T-helper 2 cell treated with Interferon-gamma antibody and Interleukin-4, amounts not matched to agents 100 ng/mL and 5 ng/mL, for 36 hours (primary cell): ENCODE measurements around the gene HPS1. TPM values are rescaled to one million over a fixed set of nuclear protein-coding genes. Genes with fewer than 3 reads are reported as not detected.

Experiments
- intact Hi-C: fragments of 100-400 bp; cut with micrococcal nuclease; formaldehyde crosslinking; loops from one replicate; pipeline ENCODE4 v1.15.1; 2023
- total RNA-seq: library from RNA; stranded (reverse); gene quantifications from 2 replicates; pipeline ENCODE4 v1.2.3, GENCODE V29; 2022

Gene HPS1
- total RNA-seq, 1 donor from 2014 or later: 81.6 TPM

DNA sequence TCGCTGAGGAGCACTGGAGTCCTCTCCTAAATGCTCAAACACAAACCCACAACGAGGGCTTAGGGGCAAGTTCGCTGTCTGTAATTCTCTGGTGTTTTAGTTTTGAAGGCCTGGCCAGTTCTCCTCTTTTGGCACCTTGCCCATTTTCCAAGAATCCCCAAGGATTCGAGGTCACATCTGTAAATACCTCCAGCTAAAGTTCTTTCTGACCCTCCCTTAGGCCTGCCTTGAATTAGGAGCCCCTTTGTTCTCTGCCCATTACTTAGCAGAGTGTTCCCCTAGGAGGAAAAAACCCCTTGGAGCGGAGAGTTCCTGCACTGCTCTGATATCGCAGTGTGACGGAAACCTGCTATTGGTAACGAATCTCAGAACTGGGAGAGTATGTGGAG, 31.0 kb downstream of the HPS1 start:
- intact Hi-C loops: no loop called here

- intact Hi-C loops: no loop called here
Observed at GRCh38 chr10:98414932-98415730, 31.6 kb downstream of the HPS1 start, which contains the start of gene PYROXD2. TSS of gene PYROXD2 (minus strand) at chr10:98415182. CDS start at chr10:98415135, 47 bp downstream.

DNA sequence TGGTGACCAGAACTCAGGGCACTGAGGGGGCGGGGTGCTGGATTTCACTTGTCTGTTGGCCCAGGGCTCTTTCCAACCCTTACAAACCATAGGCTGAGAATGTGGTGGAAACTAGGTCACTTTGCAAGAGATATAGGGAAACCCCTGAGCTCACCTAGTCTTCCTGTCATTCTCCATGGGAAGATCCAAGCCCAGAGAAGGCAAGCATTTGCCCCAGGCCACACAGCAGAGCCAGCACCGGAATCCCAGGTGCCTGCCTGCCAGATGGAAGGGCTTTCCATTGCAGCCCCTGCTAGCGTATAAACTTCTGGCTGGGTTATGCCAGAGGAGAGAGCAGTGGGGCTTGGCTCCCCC, 32.2 kb downstream of the HPS1 start:
- intact Hi-C loops: no loop called here

- intact Hi-C loops: no loop called here
Observed at GRCh38 chr10:98411768-98412167, 35.0 kb downstream of the HPS1 start.

GRCh38 chr10:98411166-98411565, 35.6 kb downstream of the HPS1 start:
- intact Hi-C loops: no loop called here

DNA sequence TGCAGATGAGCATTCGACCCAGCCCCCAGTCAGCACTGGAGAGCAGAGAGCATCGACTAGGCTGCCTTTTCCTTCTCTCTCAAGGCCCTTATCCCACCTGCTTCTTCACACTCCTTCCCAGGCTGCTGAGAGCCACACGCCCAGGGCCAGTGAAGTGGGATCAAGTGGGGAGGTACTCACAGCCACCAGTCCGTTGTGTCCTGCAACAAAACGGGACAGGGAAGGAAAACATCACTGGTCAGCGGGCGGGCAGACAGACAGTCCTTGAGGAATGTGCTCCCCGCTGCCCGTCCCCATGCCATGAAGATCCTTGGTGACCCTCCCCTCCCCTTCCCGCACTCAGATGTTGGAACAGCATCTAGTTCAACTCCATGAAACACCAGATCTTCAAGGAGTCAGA, 36.0 kb downstream of the HPS1 start:
- intact Hi-C loops: no loop called here

- intact Hi-C loops: no loop called here
Observed at GRCh38 chr10:98410135-98410743, 36.5 kb downstream of the HPS1 start.

- intact Hi-C loops: no loop called here
Observed at GRCh38 chr10:98408799-98409198, 37.9 kb downstream of the HPS1 start.

- intact Hi-C loops: no loop called here
Observed at GRCh38 chr10:98407744-98408241, 38.9 kb downstream of the HPS1 start.

DNA sequence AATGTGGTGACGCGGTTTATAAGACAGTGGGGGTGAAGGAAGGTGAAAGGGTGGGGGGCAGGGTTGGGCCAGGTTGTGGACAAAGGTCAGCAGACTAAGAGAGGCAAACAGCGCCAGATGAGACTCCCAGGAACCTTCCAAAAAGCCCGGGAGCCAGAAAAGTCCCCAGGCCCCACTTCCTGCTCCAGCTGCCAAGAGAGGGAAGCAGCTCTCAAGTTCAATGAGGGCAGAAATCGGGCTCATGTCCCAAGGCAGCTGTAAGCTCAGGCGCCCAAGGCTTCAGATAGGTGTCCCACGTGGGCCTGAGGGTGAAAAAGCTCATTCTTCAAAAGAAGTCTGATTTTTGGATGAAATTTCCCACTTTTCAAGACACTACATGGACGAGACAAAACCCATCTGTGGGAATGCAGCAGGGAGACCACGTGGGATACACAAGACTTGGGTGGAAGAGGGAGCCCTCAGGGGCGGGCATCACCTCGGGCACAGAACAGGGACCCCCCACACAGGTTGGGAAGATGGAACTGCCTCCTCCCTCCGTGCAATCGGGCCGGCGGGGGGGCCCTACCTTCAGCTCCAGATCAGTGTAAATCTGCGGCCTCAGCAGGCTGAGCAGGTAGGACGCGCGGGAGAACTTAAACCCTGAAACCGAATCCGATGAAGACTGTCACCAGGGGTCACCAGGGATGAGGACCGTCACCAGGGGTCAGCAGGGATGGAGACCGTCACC, 39.6 kb downstream of the HPS1 start:
- intact Hi-C loops: no loop called here

- intact Hi-C loops: no loop called here
Observed at GRCh38 chr10:98405422-98405821, 41.3 kb downstream of the HPS1 start.

- intact Hi-C loops: no loop called here
Observed at GRCh38 chr10:98404571-98405359, 42.0 kb downstream of the HPS1 start.

DNA sequence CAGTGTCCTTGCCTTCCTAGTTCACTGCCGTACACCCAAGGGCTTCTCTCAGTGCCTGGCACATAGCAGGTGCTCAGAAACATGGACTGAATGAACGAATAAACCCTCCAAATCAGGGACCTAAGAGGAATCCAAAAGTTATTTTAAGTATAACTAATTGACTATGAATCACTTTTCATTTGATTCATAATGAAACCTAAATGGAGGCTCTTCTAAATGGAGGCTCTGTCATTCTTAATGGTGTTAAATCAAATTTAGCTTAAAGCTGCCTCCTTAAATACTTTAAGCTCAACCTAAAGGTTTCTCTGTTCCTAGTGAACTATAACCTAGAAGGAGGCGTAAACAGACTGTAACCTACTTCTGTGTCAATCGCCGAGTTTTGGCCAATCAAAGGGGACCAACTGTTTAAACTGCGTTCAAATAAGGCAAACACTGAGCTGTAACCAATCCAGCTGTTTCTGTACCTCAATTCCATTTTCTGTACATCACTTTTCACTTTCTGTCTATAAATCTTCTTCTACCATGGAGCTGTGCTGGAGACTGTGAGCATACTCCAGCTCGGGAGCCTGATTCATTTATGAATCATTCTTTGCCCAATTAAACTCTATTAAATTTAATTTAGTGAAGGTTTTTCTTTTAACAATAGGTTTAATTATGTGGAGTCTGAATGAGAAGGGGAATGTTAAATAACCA, 42.8 kb downstream of the HPS1 start:
- intact Hi-C loops: no loop called here

GRCh38 chr10:98402931-98403718, 43.6 kb downstream of the HPS1 start:
- intact Hi-C loops: no loop called here

- intact Hi-C loops: no loop called here
Observed at GRCh38 chr10:98402478-98402877, 44.3 kb downstream of the HPS1 start.

DNA sequence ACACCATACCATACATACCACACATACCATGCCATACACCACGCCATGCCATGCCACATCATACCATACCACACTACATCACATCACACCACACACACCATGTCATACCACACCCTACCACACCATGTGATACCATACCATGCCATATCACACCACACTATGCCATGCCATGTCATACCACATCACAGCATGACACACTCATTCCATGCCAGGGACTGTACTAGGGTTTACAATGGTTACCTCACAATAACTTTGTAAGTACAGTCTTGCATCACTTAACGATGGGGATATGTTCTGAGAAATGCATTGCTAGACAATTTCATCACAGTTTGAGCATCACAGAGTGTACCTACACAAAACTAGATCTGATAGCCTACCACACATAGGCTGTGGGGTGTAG, 46.3 kb downstream of the HPS1 start:
- intact Hi-C loops: no loop called here

- intact Hi-C loops: no loop called here
Observed at GRCh38 chr10:98399784-98400183, 47.0 kb downstream of the HPS1 start.

DNA sequence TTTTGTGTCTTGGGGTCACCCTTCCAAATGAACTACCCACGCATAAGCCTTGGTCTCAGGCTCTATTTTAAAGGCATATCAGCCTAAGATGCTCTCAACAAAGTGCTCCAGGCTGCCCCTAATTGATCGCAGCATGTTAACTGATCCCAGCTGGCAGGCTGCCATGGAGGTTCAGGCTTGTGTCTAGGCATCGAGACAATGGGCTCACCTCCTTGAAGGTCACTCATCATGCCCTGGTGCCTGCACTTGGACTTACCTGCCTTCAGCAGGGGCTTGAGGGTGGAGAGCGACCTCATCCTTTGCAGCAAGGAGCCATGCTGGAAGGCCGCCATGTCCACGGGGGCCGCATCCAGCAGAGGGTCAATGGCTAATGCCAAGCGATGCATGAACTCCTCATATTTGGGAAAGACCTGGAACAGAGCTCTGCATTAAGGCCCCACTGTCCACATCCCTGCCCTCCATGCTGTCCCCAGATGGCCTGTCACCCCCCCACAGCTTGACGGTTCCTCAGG, 49.6 kb downstream of the HPS1 start:
- intact Hi-C loops: no loop called here
